Lower leg skin (tissue), 3 donors: Measurements from ENCODE around the gene COL19A1.

Experiments
- CTCF ChIP-seq, 3 donors: fragments of 450-650 bp; IDR thresholded peaks; one replicate each; pipeline ENCODE4 v1.5.1; 2016; ENCODE audit warnings: antibody characterized with exemption in 3 of 3, mild to moderate bottlenecking in 3 of 3, moderate library complexity in 2 of 3
- POLR2A ChIP-seq, 2 donors: fragments of 450-650 bp; IDR thresholded peaks; one replicate each; pipeline ENCODE4 v1.6.1; 2016 to 2017; ENCODE audit warnings: antibody characterized with exemption in 2 of 2, mild to moderate bottlenecking in 1 of 2, moderate library complexity in 1 of 2

- no peak for TF ChIP-seq CTCF (IDR thresholded peaks at IDR 0.05)
- no peak for TF ChIP-seq POLR2A (IDR thresholded peaks at IDR 0.05)
Measured at GRCh38 chr6:70135219-70136160, 269.1 kb downstream of the COL19A1 start.
